GM21390 (cell line): ENCODE results near the gene PADI4.

Experiments
- ATAC-seq: cut with Tn5 transposase; IDR thresholded peaks from one replicate; pipeline ENCODE4 v1.9.1; 2021; ENCODE audit not compliant: unreplicated experiment

The PADI4 gene

DNA sequence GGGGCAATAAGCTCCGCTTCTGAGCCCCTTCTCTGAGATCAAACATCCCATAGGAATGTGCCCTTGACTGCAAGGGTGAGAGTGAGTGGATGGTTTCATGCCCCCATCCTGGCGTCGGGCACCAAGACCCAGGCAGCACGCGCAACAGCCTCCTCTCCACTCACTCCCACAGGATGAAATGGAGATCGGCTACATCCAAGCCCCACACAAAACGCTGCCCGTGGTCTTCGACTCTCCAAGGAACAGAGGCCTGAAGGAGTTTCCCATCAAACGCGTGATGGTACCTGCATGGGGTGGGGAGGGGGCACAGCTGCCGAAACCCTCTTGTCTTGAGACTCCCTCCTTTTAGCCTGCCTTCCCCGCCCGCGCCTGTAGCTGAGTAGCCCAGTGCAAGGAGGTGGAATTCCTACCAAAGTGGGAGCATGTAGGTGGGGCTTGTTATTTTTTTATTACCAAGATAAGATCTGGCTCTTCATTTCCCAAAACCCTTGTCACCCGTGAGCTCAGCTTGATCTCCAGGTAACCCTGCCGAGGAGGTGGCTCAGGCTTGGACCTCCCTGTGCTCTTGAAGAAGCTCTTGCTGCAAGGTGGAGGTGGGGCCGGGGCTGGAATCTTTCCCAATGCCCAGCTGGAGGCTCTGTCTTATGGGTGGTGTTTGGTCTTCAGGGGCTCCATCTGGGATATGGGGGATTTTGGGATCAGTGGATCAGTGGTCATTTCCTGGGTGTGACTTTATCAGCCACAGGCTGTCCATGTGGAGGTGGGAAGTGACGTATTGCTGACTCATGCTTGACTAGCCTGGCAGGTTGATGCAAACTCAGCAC lies 40.0 kb downstream of the PADI4 start:
- no peak for ATAC-seq

DNA sequence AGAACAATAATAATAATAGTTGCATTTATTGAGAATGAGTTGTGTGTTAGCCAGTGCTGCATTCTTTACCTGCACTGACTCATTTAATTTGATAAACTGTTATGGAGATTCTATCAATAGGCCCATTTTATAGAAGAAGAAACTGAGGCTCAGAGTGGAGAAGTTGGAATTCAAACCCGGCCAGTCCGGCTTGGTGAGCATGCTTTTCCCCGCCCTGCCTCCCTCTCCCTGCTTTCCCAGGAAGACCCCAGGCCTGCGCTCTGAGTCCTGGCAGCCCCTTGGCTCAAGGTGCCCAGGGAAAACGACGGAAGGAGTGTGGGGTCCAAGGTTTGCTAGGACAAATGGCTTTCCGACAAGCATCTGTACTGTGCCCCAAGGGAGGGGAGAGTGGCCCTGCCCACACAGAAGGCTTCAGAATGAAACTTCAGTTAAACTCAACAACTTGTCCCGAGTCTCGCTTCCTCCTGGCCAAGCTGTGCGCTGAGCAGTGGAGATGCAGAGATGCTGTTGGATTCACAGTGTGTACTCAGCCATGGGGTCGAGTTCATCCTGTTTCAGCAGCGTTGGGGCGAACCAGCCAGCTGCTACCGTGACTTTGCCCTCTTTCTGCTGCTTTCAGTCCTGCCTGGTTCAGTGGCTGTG lies 40.7 kb downstream of the PADI4 start:
- peak; percentile 88 for ATAC-seq

DNA sequence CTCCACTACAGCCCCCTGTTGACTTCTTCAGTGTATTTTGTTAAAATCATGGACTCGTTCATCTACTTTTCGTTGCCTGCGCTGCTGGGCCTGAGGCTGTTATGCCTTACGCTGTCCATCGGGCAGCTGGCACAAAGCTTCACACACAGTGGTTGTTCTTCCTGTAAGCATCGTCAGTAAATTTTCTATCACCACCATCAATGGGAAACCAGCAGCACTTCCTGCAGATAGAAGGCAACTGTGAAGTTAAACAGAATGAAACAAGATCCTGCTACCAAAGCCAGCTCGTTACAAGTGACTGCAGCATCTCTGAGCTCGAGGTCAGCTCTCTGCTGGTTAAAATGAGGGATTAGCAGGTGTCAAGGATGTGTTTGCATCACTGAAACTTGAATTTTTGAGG lies 42.1 kb downstream of the PADI4 start:
- ATAC-seq: no peak

DNA sequence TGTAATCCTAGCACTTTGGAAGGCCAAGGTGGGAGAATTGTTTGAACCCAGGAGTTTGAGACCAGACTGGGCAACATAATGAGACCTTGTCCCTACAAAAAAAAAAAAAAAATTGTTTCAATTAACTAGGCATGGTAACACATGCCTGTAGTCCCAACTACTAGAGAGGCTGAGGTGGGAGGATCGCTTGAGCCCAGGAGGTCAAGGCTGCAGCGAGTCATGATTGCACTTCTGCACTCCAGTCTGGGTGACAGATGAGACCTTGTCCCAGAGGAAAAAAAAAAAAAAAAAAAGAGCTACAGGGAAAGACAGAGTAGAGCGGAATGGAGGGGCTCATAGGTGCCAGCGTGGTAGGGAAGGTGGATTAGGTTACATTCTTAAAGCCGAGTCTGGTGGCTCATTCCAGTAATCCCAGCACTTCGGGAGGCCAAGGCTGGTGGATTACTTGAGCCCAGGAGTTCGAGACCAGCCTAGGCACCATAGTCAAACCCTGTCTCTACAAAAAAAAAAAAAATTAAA lies 43.0 kb downstream of the PADI4 start:
- no peak for ATAC-seq

DNA sequence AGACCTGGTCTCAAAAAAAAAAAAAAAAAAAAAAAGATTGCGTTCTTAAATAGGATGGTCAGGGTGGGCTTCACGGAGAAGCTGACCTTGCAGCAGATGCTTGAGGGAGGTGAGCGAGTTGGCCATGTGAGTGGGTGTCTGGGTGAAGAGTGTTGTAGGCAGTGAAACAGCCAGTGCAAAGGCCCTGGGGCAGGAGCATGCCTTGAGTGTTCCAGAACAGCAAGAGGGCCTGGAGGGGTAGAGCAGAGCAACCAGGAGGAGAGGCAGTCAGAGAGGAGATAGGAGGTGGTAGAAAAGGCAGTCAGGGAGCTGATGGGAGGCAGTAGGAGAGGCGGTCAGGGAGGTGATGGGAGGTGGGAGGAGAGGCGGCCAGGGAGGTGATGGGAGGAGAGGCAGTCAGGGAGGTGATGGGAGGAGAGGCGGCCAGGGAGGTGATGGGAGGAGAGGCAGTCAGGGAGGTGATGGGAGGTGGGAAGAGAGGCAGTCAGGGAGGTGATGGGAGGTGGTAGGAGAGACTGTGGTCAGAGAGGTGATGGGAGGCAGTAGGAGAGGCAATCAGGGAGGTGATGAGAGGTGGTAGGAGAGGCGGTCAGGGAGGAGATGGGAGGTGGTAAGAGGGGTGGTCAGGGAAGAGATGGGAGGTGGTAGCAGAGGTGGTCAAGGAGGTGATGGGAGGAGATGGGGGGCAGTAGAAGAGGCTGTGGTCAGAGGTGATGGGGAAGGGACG lies 43.8 kb downstream of the PADI4 start:
- ATAC-seq: no peak

DNA sequence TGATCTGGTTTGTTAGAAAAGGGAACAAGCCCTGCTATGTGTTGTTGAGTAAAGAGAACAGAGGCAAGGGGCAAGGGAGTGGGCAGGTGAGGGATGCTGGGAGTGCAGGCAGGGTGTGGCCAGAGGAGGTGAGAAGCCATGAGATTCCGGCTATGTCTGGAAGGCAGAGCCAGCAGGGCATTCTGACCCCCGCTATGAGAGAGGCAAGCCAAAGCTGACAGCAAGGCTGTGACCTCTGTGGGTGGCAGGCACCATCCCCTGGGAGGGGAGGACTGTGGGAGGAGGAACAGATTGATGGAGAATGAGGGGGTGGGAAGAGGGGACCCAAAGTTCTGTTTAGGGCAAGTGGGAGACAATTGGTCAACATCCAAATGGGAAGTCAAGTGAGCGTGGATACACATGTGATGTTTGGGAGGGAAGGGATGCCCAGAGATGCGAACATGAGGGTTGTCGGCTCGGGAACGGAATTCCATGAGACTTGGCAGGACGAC lies 44.5 kb downstream of the PADI4 start:
- ATAC-seq: no peak

DNA sequence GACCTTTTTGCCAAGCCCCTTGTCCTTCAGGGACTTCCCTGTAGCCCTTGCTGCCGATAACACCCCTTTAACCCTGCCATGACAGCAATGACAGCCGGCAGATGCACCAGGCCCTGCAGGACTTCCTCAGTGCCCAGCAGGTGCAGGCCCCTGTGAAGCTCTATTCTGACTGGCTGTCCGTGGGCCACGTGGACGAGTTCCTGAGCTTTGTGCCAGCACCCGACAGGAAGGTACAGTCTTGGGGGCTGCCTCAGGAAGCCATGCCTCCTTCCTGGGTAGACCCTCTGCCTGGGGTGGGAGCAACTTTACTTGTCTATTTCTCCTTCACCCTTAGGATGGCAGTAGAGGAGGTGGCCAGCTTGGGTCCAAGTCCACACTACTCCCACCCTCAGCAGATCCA lies 47.9 kb downstream of the PADI4 start:
- ATAC-seq: no peak

DNA sequence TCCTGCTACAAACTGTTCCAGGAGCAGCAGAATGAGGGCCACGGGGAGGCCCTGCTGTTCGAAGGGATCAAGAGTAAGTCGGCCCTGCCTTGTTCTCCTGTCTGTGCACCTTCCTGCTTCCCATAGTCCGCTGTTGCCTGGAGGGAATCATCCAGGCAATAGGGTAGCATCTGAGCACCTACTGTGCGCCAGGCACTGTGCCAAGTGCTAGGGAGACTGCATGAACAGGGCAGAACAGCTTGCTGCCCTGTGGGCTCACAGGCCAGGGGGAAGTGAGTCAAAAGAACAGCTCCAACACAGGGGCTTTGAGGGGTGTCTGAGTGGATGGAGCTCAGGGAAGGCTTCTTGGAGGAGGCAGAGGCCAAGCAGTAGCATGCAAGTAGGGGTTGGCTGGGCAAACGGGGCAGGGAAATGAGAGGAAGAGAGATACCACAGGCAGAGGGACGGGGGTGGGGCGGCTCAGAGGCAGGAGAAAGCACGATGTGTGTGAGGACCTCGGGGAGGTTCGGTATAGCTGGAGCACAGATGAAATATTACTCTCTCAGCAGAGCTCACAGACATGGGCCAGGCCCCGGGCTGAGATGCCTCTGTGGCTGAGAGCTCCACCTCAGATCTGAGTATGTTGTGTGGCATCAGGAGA lies 48.5 kb downstream of the PADI4 start:
- ATAC-seq: no peak

DNA sequence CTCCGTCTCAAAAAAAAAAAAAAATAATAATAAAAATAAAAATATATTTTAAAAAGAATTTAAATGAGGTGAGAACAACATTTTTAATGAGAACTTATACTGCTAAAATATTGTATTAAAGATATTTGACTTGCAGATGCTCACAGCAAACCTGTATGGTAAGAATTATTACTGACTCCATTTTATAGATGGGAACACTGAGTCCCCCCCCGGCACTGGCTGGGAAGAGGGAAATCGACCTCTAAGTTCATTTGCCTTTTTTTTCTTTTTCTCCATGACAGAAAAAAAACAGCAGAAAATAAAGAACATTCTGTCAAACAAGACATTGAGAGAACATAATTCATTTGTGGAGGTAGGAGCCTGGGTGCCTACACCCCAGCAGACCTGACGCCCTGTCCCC lies 50.6 kb downstream of the PADI4 start:
- ATAC-seq: no peak

DNA sequence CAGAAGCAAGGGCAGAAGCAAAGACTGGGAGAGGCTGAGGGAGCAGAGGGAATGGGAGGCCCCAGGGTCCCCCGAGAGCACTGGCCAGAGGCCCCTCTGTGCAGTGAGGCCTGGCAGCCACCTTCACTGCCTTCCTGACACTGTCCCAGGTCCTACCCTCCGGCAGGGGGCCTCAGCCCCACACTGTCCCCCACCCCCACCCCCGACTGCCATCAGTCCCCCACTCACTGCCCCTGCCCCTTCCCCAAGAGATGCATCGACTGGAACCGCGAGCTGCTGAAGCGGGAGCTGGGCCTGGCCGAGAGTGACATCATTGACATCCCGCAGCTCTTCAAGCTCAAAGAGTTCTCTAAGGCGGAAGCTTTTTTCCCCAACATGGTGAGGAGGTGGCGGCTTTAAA lies 51.0 kb downstream of the PADI4 start:
- no peak for ATAC-seq

DNA sequence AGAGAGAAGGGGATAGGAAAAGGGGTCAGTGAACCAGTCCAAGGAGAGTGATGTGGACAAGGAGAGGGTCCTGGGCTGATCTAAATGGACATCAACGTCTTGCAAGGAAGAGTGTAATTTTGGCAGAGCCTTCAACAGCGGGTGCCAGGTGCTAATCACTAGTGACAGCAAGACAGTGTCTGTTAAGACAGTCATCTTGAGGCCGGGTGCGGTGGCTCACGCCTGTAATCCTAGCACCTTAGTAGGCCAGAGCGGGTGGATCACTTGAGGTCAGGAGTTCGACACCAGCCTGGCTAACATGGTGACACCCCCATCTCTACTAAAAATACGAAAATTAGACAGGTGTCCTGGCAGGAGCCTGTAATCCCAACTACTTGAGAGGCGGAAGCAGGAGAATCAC lies 51.8 kb downstream of the PADI4 start:
- ATAC-seq: no peak

DNA sequence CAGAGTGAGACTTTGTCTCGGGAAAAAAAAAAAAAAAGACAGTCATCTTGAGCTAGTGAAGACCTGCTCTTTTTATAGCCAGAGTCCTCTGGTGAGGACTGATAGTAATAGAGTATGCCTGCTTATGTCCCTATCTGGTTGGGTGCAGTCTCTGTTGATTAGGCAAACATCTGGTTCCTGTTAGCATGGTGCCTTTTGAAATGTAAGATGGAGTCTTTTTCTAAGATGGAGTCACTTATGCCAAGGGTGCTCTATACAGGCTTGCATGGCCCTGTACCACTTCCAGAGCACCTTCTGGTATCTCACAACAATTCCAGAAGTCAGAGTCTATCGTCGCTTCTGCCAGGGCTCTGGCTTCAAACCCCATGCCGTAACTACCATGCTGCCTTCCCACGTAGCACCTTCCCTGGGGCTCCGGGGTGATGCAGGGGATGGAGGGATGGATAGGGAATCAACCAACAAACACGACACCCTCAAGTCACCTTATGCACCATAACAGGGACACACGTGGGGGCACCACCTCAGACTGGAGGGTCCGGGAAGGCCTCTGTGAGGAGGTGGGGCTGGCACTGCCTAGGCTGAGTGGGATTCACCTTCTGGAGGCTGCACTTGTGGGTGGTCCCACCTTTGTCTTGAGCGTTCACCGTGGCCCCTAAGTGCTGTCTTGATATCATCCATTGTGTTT lies 52.4 kb downstream of the PADI4 start:
- no peak for ATAC-seq

DNA sequence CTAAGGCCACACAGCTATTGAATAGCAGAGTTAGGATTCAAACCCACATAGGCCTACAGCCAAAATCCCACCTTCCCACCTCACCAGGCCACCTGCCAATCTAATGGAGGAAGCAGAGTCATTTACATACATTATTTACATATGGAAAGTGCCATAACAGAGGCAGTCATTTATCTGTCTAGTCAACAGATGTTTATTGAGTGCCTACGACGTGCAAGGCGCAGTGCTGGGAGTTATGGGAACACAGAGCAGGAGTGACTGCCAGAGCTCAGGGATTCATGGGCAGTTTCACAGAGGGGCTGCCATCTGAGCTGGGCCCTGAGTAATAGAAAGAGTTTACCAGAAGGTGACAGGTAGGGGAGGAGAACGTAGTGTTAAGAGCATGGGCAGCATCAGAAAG lies 53.7 kb downstream of the PADI4 start:
- no peak for ATAC-seq

DNA sequence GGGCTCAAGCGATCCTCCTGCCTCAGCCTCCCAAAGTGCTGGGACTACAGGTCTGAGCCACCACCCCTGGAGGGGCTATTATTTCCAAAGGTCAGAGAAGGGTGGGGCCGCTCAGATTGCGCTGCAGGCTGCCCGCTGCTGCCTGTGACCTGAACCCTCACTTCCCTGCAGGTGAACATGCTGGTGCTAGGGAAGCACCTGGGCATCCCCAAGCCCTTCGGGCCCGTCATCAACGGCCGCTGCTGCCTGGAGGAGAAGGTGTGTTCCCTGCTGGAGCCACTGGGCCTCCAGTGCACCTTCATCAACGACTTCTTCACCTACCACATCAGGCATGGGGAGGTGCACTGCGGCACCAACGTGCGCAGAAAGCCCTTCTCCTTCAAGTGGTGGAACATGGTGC lies 55.4 kb downstream of the PADI4 start:
- no peak for ATAC-seq

DNA sequence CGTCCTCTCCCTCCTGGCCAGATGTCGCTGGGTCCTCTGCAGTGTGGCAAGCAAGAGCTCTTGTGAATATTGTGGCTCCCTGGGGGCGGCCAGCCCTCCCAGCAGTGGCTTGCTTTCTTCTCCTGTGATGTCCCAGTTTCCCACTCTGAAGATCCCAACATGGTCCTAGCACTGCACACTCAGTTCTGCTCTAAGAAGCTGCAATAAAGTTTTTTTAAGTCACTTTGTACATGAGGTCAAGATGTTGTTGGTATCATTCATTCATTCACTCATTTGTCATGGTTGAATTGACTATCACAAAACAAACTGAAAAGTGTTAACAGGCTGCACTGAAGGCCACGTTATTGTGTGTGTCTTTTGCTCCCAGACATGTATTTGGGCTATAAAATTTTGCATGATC lies 55.8 kb downstream of the PADI4 start:
- ATAC-seq: no peak

DNA sequence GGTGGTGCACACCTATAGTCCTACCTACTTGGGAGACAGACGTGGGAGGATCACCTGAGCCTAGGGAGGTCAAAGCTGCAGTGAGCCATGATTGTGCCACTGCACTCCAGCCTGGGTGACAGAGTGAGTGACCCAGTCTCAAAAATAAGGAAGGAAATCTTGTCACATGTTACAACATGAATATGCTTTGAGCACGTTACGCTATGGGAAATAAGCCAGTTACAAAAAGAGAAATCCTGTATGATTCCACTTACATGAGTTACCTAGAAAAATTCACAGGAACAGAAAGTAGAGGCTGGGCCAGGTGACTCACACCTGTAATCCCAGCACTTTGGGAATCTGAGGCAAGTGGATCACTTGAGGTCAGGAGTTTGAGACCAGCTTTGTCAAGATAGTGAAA lies 57.3 kb downstream of the PADI4 start:
- ATAC-seq: no peak

DNA sequence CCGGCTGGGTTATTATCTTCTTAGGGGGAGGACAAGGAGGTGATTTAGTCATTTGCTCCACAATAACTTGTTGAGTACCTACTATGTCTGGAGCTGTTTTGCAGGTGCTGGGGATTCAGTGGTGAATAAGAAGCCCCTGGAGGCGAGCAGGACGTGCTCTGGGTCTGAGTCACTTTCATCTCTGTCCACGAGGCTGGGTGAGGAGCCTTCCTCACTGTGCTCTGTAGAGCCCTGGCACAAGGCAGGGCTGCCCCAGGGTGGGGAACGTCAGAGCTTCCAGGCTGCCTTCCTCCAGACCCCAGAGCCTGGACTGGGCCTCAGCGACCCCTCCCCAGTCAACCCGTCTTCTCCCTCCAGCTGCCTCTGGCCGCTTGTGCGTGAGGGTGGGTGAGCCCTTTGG lies 61.5 kb downstream of the PADI4 start:
- no peak for ATAC-seq

DNA sequence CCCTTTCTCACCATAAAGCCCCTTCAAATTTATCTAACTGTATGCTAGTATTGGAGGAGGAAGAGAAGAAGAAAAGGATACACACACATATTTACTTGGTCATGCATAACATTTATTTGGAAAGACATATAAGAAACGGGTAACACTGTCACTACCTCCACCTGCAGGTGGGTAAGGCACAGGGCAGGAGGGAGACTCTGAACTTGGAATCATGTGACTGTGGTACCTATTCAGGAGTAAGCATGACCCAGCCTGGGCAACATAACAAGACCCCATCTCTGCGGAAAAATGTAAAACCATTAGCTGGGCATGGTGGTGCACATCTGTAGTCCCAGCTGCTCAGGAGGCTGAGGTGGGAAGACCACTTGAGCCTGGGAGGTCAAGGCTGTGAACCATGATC lies 62.6 kb downstream of the PADI4 start:
- ATAC-seq: no peak

DNA sequence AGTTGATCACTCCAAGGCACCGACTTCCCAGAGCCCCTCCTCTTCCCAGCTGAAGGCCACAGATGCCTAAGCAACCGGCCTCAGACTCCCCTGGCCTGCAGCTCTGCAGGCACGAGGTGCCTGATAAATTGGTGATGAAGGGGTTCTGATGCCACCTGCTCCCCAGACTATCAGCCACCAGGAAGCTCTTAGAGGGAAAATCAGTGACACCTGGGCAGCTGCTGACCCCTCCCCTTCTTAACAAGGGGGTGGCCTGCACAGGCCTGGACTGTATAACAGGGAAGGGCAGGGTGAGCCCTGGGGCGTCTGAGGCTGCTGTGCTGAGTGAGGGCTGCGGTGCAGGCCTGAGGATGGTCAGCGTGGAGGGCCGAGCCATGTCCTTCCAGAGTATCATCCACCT lies 63.9 kb downstream of the PADI4 start, which contains the start of gene PADI6:
Gene PADI6, plus strand, starts transcription at position 301 of the 400 bp plus-strand sequence. Its CDS starts 50 bp downstream, at position 351.
- no peak for ATAC-seq

DNA sequence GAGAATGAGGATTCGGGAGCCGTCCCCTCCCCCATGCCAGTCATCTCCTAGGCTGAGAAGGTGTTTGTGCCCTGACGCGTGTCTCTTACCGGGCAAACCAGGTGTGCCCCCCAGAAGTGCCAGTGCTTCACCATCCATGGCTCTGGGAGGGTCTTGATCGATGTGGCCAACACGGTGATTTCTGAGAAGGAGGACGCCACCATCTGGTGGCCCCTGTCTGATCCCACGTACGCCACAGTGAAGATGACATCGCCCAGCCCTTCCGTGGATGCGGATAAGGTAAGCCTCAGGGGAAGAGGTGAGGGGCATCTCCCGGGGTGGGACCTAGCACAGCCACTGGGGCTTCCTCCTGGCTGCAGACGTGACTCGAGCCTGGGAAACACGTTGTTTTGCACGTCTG lies 65.0 kb downstream of the PADI4 start:
- no peak for ATAC-seq

DNA sequence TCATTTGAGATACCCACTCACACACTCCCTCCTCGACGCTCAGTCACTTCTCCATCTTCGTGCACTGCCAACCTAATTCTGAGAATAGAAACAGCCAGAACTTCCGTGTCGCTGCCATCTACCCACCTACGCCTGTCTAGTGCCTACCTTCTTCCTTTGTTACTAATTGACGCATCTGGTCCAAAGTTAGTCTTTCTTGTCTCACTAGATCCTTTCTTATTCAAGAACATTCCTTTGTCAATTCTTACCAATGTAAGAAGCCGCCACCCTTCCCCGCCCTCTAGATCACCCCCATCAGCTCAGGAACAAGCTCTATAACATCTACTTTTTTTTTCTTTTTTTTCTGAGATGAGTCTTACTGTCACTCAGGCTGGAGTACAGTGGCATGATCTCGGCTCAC lies 67.7 kb downstream of the PADI4 start:
- ATAC-seq: no peak
